HCT116 (cell line): Measurements from ENCODE around the gene CLCN4. TPM values are rescaled to one million over a fixed set of nuclear protein-coding genes. Genes with fewer than 3 reads are reported as not detected.

Experiments
- ATAC-seq: fragments of 200-7000 bp; cut with Tn5 transposase; 2 replicates; pipeline ENCODE4 v1.9.1; 2020; ENCODE audit warnings: mild to moderate bottlenecking, moderate library complexity
- BruUV-seq: library from RNA; stranded (reverse); fragments of 400-500 nt; replicated peaks from 2 replicates; lab custom pipeline; 2021; lab: Mats Ljungman, UMichigan
- CTCF ChIA-PET: fragments of 300-600 bp; sonication (Branson Sonifier 250); formaldehyde crosslinking; loops from one replicate; lab custom pipeline; 2021; ENCODE audit warnings: antibody characterized with exemption; lab: Charles Lee
- POLR2A ChIA-PET: fragments of 300-600, 350-600 bp; sonication (Branson Sonifier 250); formaldehyde crosslinking; loops from one replicate; lab custom pipeline; 2021; ENCODE audit warnings: antibody characterized with exemption; lab: Charles Lee
- RAD21 ChIA-PET, 2 experiments: fragments of 300-600 bp; sonication (Branson Sonifier 250); formaldehyde crosslinking; loops; one replicate each; lab custom pipeline; 2023; ENCODE audit warnings: low total read pairs in 2 of 2; ENCODE audit not compliant: uncharacterized antibody in 2 of 2, unreplicated experiment in 2 of 2, low non-redundant PET in 1 of 2; lab: Charles Lee
- DNase-seq: peaks from one replicate; pipeline ENCODE4 v3.0.0-alpha.2; 2010; ENCODE audit warnings: low read depth, low spot score
- H2AFZ ChIP-seq: fragments of 200-600 bp; shearing (Covaris generic), sonication (generic); 2 replicates; pipeline ENCODE4 v1.6.1; 2017; ENCODE audit warnings: low read depth, mixed run types, mixed read lengths, antibody characterized with exemption, low read length; ENCODE audit not compliant: poor library complexity, severe bottlenecking
- H3K27ac ChIP-seq: 2 replicates; pipeline ENCODE4 v1.5.1; 2012; ENCODE audit warnings: low read depth, low read length
- H3K27me3 ChIP-seq: fragments of 200-600 bp; sonication (generic); 2 replicates; pipeline ENCODE4 v1.6.1; 2016; ENCODE audit warnings: mixed run types, low read length, mixed read lengths; ENCODE audit not compliant: insufficient read depth
- H3K36me3 ChIP-seq, 2 experiments: fragments of 200-500 bp in 1 of 2; fragments of 200-600 bp in 1 of 2; sonication (Bioruptor generic) in 1 of 2; sonication (generic) in 1 of 2; 2 replicates each; pipeline versions ENCODE4 v1.5.1 to v1.6.1; 2014 to 2016; ENCODE audit warnings: low read length in 2 of 2, inconsistent platforms in 1 of 2, mixed read lengths in 1 of 2, mixed run types in 1 of 2; ENCODE audit not compliant: insufficient read depth in 2 of 2, control insufficient read depth in 1 of 2
- H3K4me1 ChIP-seq, 2 experiments: fragments of 200-600 bp in 1 of 2; sonication (generic) in 1 of 2; 2 replicates each; pipeline versions ENCODE4 v1.5.1 to v1.6.1; 2012 to 2017; ENCODE audit warnings: low read length in 2 of 2, inconsistent platforms in 1 of 2, mild to moderate bottlenecking in 1 of 2, mixed read lengths in 1 of 2, mixed run types in 1 of 2, moderate library complexity in 1 of 2; ENCODE audit not compliant: insufficient read depth in 2 of 2, control insufficient read depth in 1 of 2
- H3K4me2 ChIP-seq: fragments of 200-600 bp; sonication (generic); 2 replicates; pipeline ENCODE4 v1.6.1; 2017; ENCODE audit warnings: mixed run types, low read length, mixed read lengths
- H3K4me3 ChIP-seq, 2 experiments: fragments of 200-600 bp in 1 of 2; sonication (generic) in 1 of 2; replicated peaks in 1 of 2; 2 replicates each; pipeline ENCODE4 v1.5.1; 2011 to 2016; ENCODE audit warnings: low read length in 2 of 2, control low read depth in 1 of 2, low read depth in 1 of 2, mild to moderate bottlenecking in 1 of 2, mixed read lengths in 1 of 2, mixed run types in 1 of 2
- H3K79me2 ChIP-seq: fragments of 200-600 bp; sonication (generic); 2 replicates; pipeline ENCODE4 v1.6.1; 2017; ENCODE audit warnings: mild to moderate bottlenecking, mixed run types, low read length, moderate library complexity, mixed read lengths; ENCODE audit not compliant: insufficient read depth
- H3K9ac ChIP-seq: fragments of 200-600 bp; sonication (generic); 2 replicates; pipeline ENCODE4 v1.6.1; 2016; ENCODE audit warnings: low read length, mixed read lengths
- H3K9me2 ChIP-seq: fragments of 200-600 bp; sonication (generic), shearing (Covaris generic); 2 replicates; pipeline ENCODE4 v1.6.1; 2017; ENCODE audit warnings: mixed run types, mild to moderate bottlenecking, moderate library complexity; ENCODE audit not compliant: insufficient read depth
- H3K9me3 ChIP-seq, 2 experiments: fragments of 200-500 bp in 1 of 2; fragments of 200-600 bp in 1 of 2; sonication (Bioruptor generic) in 1 of 2; sonication (generic) in 1 of 2; 2 replicates each; pipeline ENCODE4 v1.6.1; 2014 to 2017; ENCODE audit warnings: low read length in 2 of 2, mixed read lengths in 2 of 2, inconsistent platforms in 1 of 2, low read depth in 1 of 2, mild to moderate bottlenecking in 1 of 2, mixed run types in 1 of 2, moderate library complexity in 1 of 2; ENCODE audit not compliant: control insufficient read depth in 1 of 2, insufficient read depth in 1 of 2
- H4K20me1 ChIP-seq: fragments of 200-600 bp; sonication (generic), shearing (Covaris generic); 2 replicates; pipeline ENCODE4 v1.6.1; 2017; ENCODE audit warnings: mixed run types, mild to moderate bottlenecking, moderate library complexity; ENCODE audit not compliant: insufficient read depth
- ATF3 ChIP-seq: IDR thresholded peaks from 2 replicates; pipeline ENCODE4 v1.6.1; 2012
- EGR1 ChIP-seq: IDR thresholded peaks from 2 replicates; pipeline ENCODE4 v1.6.1; 2012; ENCODE audit warnings: low read depth
- ELF1 ChIP-seq: IDR thresholded peaks from 2 replicates; pipeline ENCODE4 v1.6.1; 2012; ENCODE audit warnings: low read depth, borderline replicate concordance
- EZH2 ChIP-seq: fragments of 200-600 bp; sonication (generic); IDR thresholded peaks from 2 replicates; pipeline ENCODE4 v1.6.1; 2017; ENCODE audit warnings: antibody characterized with exemption, mixed run types
- EZH2phosphoT487 ChIP-seq: fragments of 200-600 bp; IDR thresholded peaks from 2 replicates; pipeline ENCODE4 v1.6.1; 2018; ENCODE audit warnings: antibody characterized with exemption, borderline replicate concordance
- FOSL1 ChIP-seq: IDR thresholded peaks from 2 replicates; pipeline ENCODE4 v1.6.1; 2012; ENCODE audit warnings: low read depth
- MAX ChIP-seq: IDR thresholded peaks from 2 replicates; pipeline ENCODE4 v1.6.1; 2012
- POLR2A ChIP-seq: IDR thresholded peaks from 2 replicates; pipeline ENCODE4 v1.7.0; 2011; ENCODE audit warnings: borderline replicate concordance; ENCODE audit not compliant: insufficient read depth, insufficient read length; ENCODE audit errors: extremely low read depth
- POLR2AphosphoS5 ChIP-seq: IDR thresholded peaks from 2 replicates; pipeline ENCODE4 v1.6.1; 2011; ENCODE audit warnings: mild to moderate bottlenecking, low read depth, low read length, moderate library complexity
- RAD21 ChIP-seq: IDR thresholded peaks from 2 replicates; pipeline ENCODE4 v1.6.1; 2012; ENCODE audit warnings: low read depth, mild to moderate bottlenecking
- REST ChIP-seq: IDR thresholded peaks from 2 replicates; pipeline ENCODE4 v1.6.1; 2012; ENCODE audit warnings: low read depth
- SP1 ChIP-seq: IDR thresholded peaks from 2 replicates; pipeline ENCODE4 v1.6.1; 2012; ENCODE audit warnings: low read depth
- SRF ChIP-seq: IDR thresholded peaks from 2 replicates; pipeline ENCODE4 v1.6.1; 2012; ENCODE audit warnings: low read depth
- TCF7L2 ChIP-seq: IDR thresholded peaks from 2 replicates; pipeline ENCODE4 v1.7.0; 2011; ENCODE audit warnings: borderline replicate concordance, inconsistent platforms; ENCODE audit not compliant: insufficient read depth, insufficient read length; ENCODE audit errors: extremely low read depth
- ZNF274 ChIP-seq: fragments of 200-500 bp; sonication (Bioruptor generic); IDR thresholded peaks from 2 replicates; pipeline ENCODE4 v1.6.1; 2014; ENCODE audit warnings: mild to moderate bottlenecking, low read depth, low read length, inconsistent platforms
- intact Hi-C: fragments of 100-400 bp; cut with micrococcal nuclease; formaldehyde crosslinking; loops from 2 replicates; pipeline ENCODE4 v1.10.0; 2022
- total RNA-seq: library from RNA; stranded (reverse); gene quantifications from one replicate; pipeline ENCODE4 v1.2.1, GENCODE V29; 2021; ENCODE audit not compliant: unreplicated experiment
- TF ChIP-seq, protein P1 (sequence below): IDR thresholded peaks from 2 replicates; pipeline ENCODE4 v1.6.1; 2011; ENCODE audit warnings: mild to moderate bottlenecking, low read length, moderate library complexity; ENCODE audit not compliant: insufficient replicate concordance; ENCODE audit errors: extremely low read depth

CLCN4 gene
- total RNA-seq, 1 experiment from 2014 or later, result 3.1 TPM

- H2AFZ ChIP-seq, result no peak overlapping the region
- no peak overlapping the region for H3K4me2 ChIP-seq
- no peak for ATAC-seq
- H3K27ac ChIP-seq, result no peak overlapping the region
- H3K9ac ChIP-seq, result no peak overlapping the region
- H3K27me3 ChIP-seq, result no peaks in the 10 kb centered on the region
- H4K20me1 ChIP-seq, result no peaks in the 10 kb centered on the region
- H3K9me3 ChIP-seq, result no peaks in the 10 kb centered on the region
- H3K9me2 ChIP-seq, result no peaks in the 10 kb centered on the region
- TF ChIP-seq FOSL1 (no peak), TCF7L2 (no peak)
- TF ChIP-seq, all 23 proteins: peak for 0
- Histone ChIP-seq H3K36me3 (no peaks in the 10 kb centered on the region), H3K4me3 (no peak overlapping the region), H3K79me2 (no peaks in the 10 kb centered on the region), H3K4me1 (no peaks in the 10 kb centered on the region)
- no peak for DNase-seq
- ChIA-PET POLR2A (no interaction called here), RAD21 (no interaction called here), CTCF (no interaction called here)
- intact Hi-C loops, result no loop called here
- no TSS peak for BruUV-seq
Observed at GRCh38 chrX:10166731-10167151, 10.0 kb downstream of the CLCN4 start.

GRCh38 chrX:10167573-10167972 lies 10.8 kb downstream of the CLCN4 start:
- Histone ChIP-seq H3K9ac (no peak overlapping the region), H2AFZ (no peak overlapping the region), H3K27ac (no peak overlapping the region), H3K9me2 (no peaks in the 10 kb centered on the region), H3K4me2 (no peak overlapping the region), H3K79me2 (no peaks in the 10 kb centered on the region), H3K36me3 (no peaks in the 10 kb centered on the region), H3K4me3 (no peak overlapping the region), H4K20me1 (no peaks in the 10 kb centered on the region), H3K27me3 (no peaks in the 10 kb centered on the region), H3K4me1 (no peaks in the 10 kb centered on the region), H3K9me3 (no peaks in the 10 kb centered on the region)
- ATAC-seq (no peak), DNase-seq (no peak)
- ChIA-PET RAD21 (no interaction called here), CTCF (no interaction called here), POLR2A (no interaction called here)
- intact Hi-C loops, result no loop called here
- BruUV-seq, result no TSS peak
- TF ChIP-seq TCF7L2 (no peak), REST (no peak), FOSL1 (no peak), RAD21 (no peak), ELF1 (no peak), SP1 (no peak), SRF (no peak), EZH2 (no peak), MAX (no peak), EZH2phosphoT487 (no peak), ATF3 (no peak), POLR2A (no peak), ZNF274 (no peak), EGR1 (no peak), POLR2AphosphoS5 (no peak)
- TF ChIP-seq, protein P1, sequence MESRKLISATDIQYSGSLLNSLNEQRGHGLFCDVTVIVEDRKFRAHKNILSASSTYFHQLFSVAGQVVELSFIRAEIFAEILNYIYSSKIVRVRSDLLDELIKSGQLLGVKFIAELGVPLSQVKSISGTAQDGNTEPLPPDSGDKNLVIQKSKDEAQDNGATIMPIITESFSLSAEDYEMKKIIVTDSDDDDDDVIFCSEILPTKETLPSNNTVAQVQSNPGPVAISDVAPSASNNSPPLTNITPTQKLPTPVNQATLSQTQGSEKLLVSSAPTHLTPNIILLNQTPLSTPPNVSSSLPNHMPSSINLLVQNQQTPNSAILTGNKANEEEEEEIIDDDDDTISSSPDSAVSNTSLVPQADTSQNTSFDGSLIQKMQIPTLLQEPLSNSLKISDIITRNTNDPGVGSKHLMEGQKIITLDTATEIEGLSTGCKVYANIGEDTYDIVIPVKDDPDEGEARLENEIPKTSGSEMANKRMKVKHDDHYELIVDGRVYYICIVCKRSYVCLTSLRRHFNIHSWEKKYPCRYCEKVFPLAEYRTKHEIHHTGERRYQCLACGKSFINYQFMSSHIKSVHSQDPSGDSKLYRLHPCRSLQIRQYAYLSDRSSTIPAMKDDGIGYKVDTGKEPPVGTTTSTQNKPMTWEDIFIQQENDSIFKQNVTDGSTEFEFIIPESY, result no peak
